Endothelial cell (in vitro differentiated cells): ENCODE measurements around the gene LIX1. TPM values are rescaled to one million over a fixed set of nuclear protein-coding genes. Genes with fewer than 3 reads are reported as not detected.

Experiments
- DNase-seq: peaks from one replicate; pipeline ENCODE4 v3.0.0; 2021; ENCODE audit warnings: low spot score
- H3K27ac Mint-ChIP-seq: one replicate; pipeline ENCODE4 v1.8.0; 2021; ENCODE audit warnings: mixed read lengths, inconsistent platforms; ENCODE audit not compliant: unreplicated experiment
- H3K27me3 Mint-ChIP-seq: one replicate; pipeline ENCODE4 v1.8.0; 2021; ENCODE audit warnings: mild to moderate bottlenecking, moderate library complexity, mixed read lengths, inconsistent platforms; ENCODE audit not compliant: unreplicated experiment
- H3K36me3 Mint-ChIP-seq: one replicate; pipeline ENCODE4 v1.8.0; 2021; ENCODE audit warnings: mild to moderate bottlenecking, low read depth, mixed read lengths, inconsistent platforms; ENCODE audit not compliant: unreplicated experiment
- H3K4me1 Mint-ChIP-seq: one replicate; pipeline ENCODE4 v1.8.0; 2021; ENCODE audit warnings: mild to moderate bottlenecking, mixed read lengths, inconsistent platforms; ENCODE audit not compliant: unreplicated experiment
- H3K4me3 Mint-ChIP-seq: one replicate; pipeline ENCODE4 v1.8.0; 2021; ENCODE audit warnings: mild to moderate bottlenecking, mixed read lengths, inconsistent platforms; ENCODE audit not compliant: unreplicated experiment
- H3K9me3 Mint-ChIP-seq: one replicate; pipeline ENCODE4 v1.8.0; 2021; ENCODE audit warnings: mixed read lengths, inconsistent platforms; ENCODE audit not compliant: unreplicated experiment
- CTCF ChIP-seq: fragments of 200-600 bp; sonication (generic); IDR thresholded peaks from one replicate; pipeline ENCODE4 v1.5.0; 2021; ENCODE audit warnings: antibody characterized with exemption; ENCODE audit not compliant: unreplicated experiment
- total RNA-seq: library from RNA; stranded (reverse); fragmentation: NEBNext Ultra II Directional; extraction: Animal tissue kit (Norgen Biotek cat#: 25700); gene quantifications from one replicate; pipeline ENCODE4 v1.2.1, GENCODE V29; 2021; ENCODE audit not compliant: unreplicated experiment

The LIX1 gene
- total RNA-seq, 1 donor from 2014 or later, result 0.46 TPM

- no peak for DNase-seq
- Mint-ChIP-seq H3K27me3 (peaks cover 2% of the 10 kb centered on the region), H3K4me1 (peaks cover 17% of the 10 kb centered on the region), H3K9me3 (no peaks in the 10 kb centered on the region), H3K4me3 (no peak overlapping the region), H3K36me3 (no peaks in the 10 kb centered on the region), H3K27ac (no peak overlapping the region)
- TF ChIP-seq CTCF, result no peak
These were observed 14.7 kb downstream of the LIX1 start for GRCh38 chr5:97127727-97128126.

GRCh38 chr5:97125125-97125683 lies 17.2 kb downstream of the LIX1 start:
- no peak for DNase-seq
- TF ChIP-seq CTCF, result no peak
- H3K4me1 Mint-ChIP-seq, result peaks cover 17% of the 10 kb centered on the region
- no peaks in the 10 kb centered on the region for H3K36me3 Mint-ChIP-seq
- no peaks in the 10 kb centered on the region for H3K9me3 Mint-ChIP-seq
- no peak overlapping the region for H3K27ac Mint-ChIP-seq
- H3K27me3 Mint-ChIP-seq, result peaks cover 2% of the 10 kb centered on the region
- H3K4me3 Mint-ChIP-seq, result no peak overlapping the region

- DNase-seq, result no peak
- H3K4me3 Mint-ChIP-seq, result no peak overlapping the region
- no peak overlapping the region for H3K27ac Mint-ChIP-seq
These were observed 18.1 kb downstream of the LIX1 start for GRCh38 chr5:97124335-97124734.

GRCh38 chr5:97121848-97122247 lies 20.6 kb downstream of the LIX1 start:
- no peaks in the 10 kb centered on the region for H3K36me3 Mint-ChIP-seq
- no peak overlapping the region for H3K27ac Mint-ChIP-seq
- DNase-seq, result no peak
- TF ChIP-seq CTCF, result no peak
- H3K27me3 Mint-ChIP-seq, result no peaks in the 10 kb centered on the region
- H3K9me3 Mint-ChIP-seq, result no peaks in the 10 kb centered on the region
- no peak overlapping the region for H3K4me3 Mint-ChIP-seq
- H3K4me1 Mint-ChIP-seq, result peaks cover 6% of the 10 kb centered on the region

More at GRCh38 chr5:97124335-97124734, 18.1 kb downstream of the LIX1 start:
- no peak for TF ChIP-seq CTCF
- no peaks in the 10 kb centered on the region for H3K36me3 Mint-ChIP-seq
- H3K4me1 Mint-ChIP-seq, result peaks cover 17% of the 10 kb centered on the region
- no peaks in the 10 kb centered on the region for H3K9me3 Mint-ChIP-seq
- peaks cover 2% of the 10 kb centered on the region for H3K27me3 Mint-ChIP-seq

- TF ChIP-seq CTCF, result no peak
- no peak overlapping the region for H3K27ac Mint-ChIP-seq
- peaks cover 6% of the 10 kb centered on the region for H3K4me1 Mint-ChIP-seq
- no peaks in the 10 kb centered on the region for H3K9me3 Mint-ChIP-seq
- no peak overlapping the region for H3K4me3 Mint-ChIP-seq
- H3K27me3 Mint-ChIP-seq, result no peaks in the 10 kb centered on the region
- DNase-seq, result no peak
- no peaks in the 10 kb centered on the region for H3K36me3 Mint-ChIP-seq
These were observed 22.2 kb downstream of the LIX1 start for GRCh38 chr5:97120195-97120594.
